HG03280 (cell line): ENCODE measurements around the gene MPHOSPH9.
A peak's percentile ranks its signal among the peaks of the same experiment; 100 is the strongest.

Experiments used
- ATAC-seq: cut with Tn5 transposase; IDR thresholded peaks from one replicate; pipeline ENCODE4 v1.9.1; 2021; ENCODE audit warnings: mild to moderate bottlenecking, moderate library complexity; ENCODE audit not compliant: unreplicated experiment

The MPHOSPH9 gene

DNA sequence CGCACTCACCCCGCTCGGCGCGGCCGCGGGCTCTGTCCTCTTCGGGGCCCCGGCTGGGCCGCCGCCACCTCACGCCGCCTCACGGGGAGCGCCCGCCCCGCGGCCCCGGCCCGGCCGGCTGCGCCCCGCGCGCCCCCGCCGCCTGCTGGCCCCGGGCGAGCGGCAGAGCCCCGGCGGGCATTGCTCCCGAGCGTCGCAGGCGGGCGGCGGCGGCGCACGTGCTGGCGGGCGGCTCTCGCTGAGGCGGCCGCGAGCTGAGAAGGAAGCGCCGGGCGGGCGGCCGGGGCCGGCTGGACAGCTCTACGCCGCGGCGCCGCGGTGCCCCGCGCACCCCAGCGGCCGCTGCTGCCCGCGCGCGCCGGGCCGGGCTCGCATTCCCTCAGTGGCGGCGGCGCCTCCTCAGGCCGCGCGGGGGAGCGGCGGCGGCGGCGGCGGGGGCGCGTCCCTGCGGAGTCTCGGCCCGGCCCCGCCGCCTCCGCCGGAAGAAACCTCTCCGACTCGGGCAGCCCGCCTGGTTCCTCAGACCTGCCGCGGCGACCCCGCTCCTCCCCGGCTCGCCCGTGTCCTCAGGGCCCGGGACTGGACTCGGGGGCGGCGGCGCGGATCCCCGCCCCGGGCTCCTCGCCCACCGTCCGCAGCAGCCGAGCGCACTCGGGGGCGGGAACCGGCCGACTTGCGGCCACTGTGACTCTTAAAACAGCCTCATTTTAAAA is 82.0 kb downstream of the MPHOSPH9 start, which contains the start of gene PITPNM2:
PITPNM2 (minus strand) TSS at position 347 of the 713 bp plus-strand sequence. CDS start 116,500 bp downstream, outside the sequence.
- ATAC-seq: peak; percentile 65

DNA sequence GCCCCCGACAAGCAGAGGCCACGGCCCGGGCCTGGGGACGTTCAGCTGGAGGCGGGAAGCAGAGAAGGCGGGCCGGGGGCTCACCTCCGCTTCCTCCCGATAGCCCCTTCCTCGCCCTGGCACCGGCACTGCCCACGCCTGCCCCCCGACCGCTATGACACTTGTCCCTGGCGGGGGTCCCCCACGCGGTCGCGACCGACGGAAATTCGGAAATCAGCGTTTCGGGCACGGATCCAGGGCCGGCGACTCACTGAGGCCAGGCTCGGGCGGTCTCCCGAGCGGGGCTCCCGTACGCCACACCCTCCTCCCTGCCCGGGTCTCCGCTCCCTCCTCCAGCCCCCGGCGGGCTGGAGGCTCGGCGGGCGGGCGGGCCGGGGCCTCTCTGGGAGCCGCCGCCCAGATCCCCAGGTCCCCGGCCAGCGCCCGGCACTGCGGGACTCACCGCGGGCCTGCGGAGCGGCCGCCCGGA is 82.6 kb downstream of the MPHOSPH9 start:
- peak; percentile 29 for ATAC-seq

DNA sequence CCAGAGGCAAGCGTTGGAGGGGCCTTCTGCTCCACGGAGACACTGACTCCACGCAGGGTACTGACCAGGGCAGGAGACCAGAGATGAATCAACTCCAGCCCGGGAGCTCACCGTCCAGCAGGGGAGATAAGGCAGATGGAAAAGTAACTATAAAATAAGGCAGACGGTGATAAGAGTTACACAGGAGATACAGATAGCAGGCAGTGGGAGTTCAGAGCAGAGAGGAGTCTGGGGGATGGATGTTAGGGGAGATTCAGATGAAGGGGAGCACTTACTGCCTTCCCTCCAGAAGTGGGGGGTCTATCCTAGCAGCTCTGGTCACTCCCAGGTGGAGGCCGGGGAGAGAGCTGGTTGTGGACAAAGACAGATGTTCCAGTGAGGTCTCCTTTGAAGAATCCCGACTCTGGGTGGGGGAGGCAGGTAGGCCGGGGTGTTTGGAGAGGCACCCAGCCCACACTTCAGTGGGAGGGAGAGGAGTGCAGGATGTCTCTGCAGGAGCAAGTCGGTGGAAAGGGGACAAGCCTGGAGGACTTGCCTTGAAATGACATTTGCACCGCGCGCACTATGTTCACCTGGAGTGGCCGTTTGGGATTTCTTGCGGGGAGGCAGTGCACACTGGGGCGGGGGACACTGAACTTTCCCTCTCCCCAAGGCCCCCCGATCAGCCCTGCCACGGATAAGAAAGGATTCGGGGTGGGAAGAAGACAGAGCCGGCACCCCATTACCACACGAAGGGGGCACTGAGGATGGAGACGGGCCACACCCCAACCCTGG is 83.3 kb downstream of the MPHOSPH9 start:
- ATAC-seq: no peak

DNA sequence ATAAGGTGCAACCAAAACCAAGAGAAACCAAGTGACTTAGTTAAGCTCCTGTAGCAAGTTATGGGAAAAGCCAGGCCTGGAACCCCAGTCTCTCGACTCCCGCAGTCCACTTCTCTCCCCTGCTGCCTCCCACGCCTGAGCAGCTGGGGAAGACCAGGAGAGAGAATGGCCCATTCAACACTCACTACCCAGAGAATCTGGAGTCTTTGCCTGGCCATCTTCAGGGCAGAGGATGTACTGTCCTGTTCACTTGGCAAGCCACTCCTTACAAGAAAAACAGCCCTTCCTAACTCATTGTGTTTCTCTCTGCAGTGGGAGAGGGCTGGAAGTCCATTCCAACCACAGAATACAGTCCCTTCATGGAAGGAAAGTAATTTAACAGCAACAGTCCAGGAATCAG is 83.9 kb downstream of the MPHOSPH9 start:
- ATAC-seq: no peak

DNA sequence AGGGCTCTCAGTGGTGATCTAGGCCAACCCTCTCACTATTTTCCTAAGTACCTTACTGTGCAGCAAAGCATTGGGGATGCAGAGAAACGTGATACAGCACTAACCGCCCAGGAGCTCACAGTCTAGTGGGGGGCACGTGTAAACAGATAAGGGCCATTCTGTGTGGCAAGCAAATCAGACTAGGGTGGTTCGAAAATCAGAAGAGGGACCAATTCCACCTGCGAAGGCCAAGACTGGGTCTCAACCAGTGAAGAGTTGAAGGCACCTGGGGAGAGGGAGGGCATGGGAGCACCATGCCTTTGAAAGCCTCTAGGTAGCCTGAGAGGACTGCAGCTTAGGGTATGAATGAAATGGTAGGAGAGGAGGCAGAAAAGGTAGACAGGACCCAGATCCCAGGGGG is 84.3 kb downstream of the MPHOSPH9 start:
- no peak for ATAC-seq

DNA sequence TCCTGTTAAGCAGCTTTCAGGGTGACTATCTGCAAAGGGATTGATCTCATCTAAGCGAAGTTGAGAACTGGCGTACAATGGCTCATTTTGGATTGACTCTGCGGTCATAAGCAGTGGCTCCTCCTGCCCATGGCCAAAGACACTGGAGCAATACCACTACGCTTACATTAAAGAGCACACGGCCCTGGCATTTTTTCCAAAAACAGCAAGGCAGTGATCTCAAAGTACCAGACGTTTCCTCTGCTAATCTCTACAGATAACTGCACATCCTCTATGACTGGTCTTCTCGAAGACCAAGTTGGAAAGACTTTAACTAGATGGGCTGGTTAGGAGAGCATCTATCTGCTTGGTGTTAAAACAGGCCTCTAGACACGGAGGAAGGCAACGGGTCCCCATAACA is 84.7 kb downstream of the MPHOSPH9 start:
- no peak for ATAC-seq

DNA sequence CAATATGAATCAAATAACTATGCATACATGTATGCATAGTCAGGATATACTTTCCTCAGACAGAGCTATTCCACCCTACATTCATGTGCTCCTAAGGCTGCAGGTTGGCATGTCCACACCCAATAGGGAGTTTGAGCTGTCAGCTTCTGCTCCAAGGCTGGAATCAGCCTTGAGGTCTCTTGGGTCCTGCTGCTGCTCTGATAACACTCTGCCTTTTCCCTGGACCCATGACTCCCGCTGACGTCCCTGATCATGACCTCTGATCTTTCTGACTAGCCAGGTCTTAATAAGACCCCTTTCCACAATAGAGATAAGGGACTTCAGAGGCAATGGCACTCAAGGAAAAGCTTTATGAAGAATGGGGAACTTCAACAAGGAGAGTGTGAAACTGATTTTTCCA is 87.7 kb downstream of the MPHOSPH9 start:
- ATAC-seq: no peak

DNA sequence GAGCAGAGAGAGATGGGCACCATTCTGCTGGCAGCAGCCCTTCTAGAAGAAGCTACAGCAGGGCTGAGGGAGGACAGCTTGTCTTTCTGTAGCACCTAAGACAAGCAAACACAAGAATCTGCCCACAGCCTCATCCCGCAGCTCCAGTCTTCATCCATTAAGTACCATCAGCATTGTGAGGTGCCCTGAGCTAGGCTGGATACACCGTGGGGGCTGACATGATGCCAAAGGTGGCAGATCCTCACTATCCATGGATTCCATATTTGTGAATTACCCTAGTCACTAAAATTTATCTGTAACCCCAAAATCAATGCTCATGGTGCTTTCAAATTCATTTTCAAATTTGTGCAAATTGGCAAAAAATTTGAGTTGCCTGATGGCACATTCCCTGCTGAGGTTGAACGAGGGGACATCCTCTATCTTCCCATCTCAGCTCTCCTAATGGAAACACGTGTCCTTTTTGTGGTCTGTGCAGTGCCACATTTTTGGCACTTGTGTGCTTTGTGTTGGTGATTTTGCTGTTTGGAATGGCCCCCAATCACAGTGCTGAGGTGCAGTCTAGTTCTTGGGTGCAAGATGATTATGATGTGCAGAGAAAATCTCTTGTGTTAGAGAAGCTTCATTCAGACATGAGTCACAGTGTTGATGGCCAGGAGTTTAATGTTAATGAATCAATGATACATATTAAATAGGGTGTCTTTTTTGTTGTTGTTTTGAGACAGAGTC is 89.0 kb downstream of the MPHOSPH9 start:
- no peak for ATAC-seq

DNA sequence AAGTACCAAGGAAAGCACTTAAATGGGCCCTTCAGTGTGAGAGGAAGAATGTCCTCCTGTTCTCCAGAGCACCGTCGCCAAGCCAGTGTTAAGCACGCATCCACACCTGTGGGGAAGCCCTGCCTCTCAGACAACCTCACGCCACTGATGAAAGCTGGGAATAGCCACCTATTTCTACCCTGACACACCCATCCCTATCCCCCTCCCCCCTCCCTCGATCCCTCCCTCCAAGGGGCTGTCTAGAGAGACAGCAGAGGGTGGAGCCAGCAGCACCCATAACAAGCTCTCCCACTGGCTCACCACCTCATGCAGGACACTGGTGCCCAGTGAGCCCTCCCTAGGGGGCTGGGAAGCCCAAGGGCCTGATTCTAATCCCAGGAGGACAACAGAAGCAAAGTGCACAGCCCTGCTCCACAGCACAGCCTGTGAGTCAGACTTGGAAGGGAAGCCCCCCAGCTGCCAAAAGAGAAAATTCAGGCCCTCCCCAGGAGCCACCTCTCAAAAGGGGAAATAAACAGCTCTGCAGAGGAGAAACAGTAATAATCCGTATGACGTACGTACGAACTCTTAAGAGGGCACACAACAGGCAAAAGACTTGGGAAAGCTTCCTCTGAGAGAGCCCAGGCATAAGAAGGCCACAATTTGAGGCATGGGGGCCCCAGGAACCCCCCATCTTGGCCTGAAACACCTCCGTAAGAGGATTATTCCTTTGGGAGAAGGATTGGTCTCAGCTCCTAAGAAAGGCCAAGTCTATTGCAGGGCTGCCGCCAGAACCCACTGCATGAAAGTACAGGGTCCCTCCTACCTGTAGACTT is 89.8 kb downstream of the MPHOSPH9 start:
- ATAC-seq: no peak

DNA sequence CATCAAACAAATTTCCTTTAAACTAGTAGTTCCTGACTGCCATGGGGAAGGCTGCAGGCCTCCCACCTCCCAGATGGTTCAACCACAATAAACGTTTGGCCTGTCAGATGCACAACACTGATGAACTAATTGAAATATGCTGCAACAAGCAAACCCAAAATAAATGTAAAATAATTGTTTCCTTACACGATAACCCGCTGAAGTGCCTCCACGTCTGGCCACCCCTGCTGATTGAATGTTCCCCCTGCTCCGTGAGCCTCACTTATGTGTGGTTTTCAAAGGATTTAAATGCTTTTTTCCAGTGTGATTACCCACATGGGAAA is 90.5 kb downstream of the MPHOSPH9 start:
- ATAC-seq: no peak

DNA sequence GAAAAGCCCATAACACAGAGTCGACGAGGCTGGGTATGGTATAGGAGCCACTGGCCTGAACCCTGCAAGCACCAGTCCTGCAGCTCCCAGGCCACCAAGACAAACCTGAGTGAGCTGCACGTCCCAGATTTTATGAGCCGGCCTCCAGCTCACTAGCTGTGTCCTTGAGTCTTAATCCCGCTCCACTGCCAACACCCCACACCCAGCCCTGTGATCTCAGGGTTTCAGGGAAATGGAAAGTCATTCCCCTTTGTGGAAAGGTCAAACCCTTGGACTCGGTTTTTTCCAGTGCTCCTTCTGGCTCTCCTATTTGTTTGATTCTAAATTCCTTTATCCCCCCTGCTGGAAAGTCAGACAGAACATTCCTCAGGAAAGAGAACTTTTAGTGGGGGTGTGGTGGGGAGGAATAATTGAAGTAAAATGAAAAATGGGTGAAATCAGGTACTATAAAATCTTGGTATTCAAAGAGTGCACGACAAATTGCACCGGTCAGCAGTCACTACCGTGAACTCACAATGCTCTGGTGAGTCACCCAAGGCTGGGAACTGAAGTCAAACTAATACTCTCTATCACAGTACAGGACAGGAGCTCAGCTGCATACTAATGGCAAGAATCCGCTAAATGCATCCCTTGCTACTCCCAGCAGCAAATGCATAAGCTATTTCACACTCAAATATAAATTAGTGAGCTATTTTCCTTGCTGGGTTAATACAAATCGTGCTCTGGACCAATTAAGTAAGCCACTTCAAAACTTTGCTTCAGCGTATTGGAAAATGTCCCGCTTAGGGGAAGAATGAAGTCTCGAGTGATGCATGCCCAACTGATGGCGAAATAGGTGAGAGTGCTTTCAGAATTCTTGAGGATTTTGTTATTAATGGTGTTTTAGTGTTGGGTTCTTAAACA is 91.1 kb downstream of the MPHOSPH9 start:
- ATAC-seq: no peak

DNA sequence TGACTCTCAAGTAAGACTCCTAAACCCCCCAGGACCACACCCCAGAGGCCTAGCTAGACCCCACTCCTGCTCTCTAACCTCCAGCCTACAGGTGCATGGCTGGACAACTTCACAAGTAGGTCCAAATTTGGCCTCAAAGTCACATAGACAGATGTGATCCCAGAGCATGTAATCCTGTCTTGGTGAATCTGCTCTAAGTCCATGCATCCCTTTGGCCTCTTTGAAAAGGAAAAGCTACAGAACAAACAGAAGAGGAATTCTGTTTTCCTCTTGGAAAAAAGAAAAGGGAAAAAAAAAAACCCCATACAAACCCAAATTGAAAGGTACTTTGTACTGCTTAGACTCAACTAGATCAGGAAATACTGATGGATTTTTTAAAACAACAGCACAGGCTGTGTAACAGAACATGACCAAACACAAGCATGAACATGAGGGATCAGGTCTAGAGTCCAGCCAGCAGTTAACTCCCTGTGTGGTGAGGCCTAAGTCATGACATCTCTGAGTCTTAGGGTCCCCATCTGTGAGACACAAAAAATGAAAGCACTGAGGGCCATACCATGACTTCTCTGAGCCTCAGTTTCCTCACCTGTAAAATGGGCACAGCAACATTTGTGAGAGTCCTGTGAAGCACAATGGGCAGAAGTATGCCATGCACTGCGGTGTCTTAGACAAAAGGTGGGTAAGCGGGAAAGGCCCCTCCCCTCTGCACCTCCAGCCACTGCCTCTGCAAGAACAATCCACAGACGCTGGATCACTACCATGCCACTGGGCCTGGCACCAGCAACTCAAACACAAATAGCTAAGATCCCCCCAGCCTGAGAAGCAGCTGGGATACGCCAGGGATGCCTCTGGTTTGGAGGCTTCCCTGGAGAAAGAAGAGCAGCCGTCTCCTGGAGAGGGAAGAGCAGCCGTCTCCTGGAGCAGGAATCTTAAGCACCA is 92.0 kb downstream of the MPHOSPH9 start:
- no peak for ATAC-seq

DNA sequence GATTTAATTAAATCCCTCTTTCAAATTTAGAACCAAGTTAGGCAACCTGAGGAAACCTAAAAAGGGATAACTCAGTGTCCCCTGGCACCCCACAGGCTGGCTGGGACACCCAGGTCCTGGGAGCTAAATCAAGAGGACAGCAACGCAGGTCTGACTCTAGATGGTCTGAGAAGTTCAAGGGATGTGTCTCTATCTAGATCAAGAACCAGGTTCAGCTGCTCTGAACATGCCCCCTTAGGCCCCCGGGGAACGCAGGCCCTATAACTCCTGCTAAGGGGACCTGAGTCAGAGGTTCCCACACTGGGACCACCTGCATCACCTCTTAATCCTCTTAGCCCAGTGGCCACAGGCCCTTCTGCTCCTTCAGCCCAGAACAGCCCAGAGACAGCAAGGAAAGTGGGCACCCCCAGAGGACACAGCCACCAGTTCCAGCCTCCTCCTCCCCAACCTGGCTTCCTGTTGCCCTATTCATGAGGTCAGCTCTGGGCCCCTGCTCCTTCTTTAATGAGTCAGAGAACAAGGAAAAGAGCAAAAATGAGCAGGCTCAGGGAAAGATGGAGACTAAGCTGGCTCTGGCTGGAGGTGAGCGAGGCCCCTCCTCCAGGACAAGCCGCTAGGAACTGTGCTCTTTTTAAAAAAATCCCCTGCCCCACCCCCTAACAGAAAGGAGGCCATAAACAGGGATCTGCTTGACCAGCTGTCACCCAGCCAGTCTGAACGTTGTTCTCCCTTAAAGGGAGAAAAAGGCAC is 92.8 kb downstream of the MPHOSPH9 start:
- ATAC-seq: no peak

DNA sequence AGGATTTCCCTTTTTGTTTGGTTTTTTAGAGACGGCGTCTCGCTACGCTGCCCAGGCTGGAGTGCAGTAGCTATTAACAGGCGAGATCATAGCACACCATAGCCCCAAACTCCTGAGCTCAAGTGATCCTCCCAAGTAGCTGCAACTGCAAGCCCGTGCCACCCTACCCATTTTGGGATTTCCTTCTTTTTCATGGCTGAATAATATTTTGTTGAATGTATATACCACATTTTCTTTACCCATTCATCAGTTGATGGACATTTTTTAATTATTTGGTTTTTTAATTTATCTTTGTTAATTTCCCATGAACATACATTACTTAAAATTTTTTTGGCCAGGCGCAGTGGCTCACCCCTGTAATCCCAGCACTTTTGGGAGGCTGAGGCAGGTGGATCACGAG is 97.3 kb downstream of the MPHOSPH9 start:
- no peak for ATAC-seq

DNA sequence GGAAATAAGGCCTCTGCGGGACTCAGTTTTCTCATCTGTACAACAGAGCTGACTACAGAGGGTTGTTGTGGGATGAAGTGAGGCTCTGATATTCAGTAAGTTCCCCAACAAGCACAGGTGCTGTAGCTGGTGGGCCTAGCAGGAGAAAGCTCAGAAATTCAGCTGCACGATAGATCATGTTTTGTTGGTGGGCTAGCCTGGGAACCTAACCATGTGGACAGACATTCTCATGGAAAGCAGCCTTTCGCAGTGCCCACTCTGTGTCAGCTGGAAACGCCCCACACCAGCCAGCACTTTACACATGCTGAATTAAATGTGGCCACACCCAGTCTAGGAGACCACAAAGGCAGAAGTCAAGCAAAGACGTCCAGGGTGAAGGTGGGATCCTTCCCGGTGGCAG is 98.1 kb downstream of the MPHOSPH9 start:
- no peak for ATAC-seq

DNA sequence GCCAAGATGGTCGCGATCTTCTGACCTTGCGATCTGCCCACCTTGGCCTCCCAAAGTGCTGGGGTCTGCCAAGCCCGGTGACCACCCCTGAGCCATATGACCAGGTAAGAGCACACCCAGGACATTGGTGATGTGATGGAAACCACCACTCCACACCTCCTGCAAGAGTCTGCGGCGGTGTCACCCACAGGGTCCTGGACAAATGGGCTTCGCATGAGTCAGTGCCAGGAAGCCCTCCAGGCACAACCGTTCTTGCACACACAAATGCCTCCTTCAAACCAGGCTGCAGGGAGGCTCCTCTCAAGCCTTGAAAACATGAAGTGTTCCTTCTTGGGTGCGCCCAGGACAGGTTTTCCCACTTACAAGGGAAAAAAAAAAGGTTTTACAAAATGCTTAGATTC is 98.7 kb downstream of the MPHOSPH9 start:
- ATAC-seq: no peak

DNA sequence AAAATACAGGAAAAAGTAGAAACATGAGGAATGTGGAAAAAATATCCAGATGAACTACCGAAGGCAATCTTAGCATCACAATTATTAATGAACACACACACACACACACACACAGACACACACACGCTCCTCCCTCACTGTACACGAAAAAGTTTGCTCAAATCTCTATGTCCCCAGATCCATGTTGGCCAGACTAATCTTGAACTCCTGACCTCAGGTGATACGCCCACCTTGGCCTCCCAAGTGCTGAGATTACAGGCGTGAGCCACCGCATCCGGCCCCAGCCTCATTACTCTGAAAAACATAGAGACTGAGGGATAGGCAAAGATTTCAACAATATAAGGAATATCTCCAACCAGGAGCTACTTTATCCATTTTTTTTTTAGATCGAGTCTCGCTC is 99.2 kb downstream of the MPHOSPH9 start:
- no peak for ATAC-seq
